ENCODE results near the gene MED16.
"Not testable (repeated sequence)": the region's sequence is repeated elsewhere in the genome, so short reads cannot be mapped to it uniquely, and the experiment has no call there.

The MED16 gene

DNA sequence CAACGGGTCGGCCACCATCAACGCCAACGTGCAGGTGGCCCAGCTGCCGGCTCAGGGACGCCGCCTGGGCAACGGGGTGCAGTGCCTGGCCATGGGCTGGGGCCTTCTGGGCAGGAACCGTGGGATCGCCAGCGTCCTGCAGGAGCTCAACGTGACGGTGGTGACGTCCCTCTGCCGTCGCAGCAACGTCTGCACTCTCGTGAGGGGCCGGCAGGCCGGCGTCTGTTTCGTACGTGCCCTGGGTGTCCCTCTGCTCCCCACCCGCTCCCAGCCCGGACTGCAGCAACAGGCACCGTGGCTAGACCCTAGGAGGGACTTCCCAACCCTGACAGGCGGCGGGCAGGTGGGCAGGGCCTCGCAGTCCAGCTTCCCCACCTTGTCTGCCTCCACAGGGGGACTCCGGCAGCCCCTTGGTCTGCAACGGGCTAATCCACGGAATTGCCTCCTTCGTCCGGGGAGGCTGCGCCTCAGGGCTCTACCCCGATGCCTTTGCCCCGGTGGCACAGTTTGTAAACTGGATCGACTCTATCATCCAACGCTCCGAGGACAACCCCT is 37.3 kb downstream of the MED16 start:
- DNase-seq = no peak
- Histone ChIP-seq H3K27me3 (ENCODE audit: insufficient read depth, low read depth, severe bottlenecking) (no peaks in the 10 kb centered on the region), H3K4me3 (ENCODE audit: low read depth, low read length) (no peak overlapping the region)

GRCh38 chr19:855142-855541 is 37.8 kb downstream of the MED16 start:
- H3K9me3 ChIP-seq (ENCODE audit: severe bottlenecking) = no peaks in the 10 kb centered on the region
- no peak for DNase-seq
- H3K36me3 ChIP-seq = no peaks in the 10 kb centered on the region
- H3K27me3 ChIP-seq (ENCODE audit: insufficient read depth, low read depth, severe bottlenecking) = no peaks in the 10 kb centered on the region
- TF ChIP-seq CTCF (IDR thresholded peaks at IDR 0.05; ENCODE audit: low read depth, low read length) = no peak
- no peak overlapping the region for H3K27ac ChIP-seq
- H3K4me3 ChIP-seq (ENCODE audit: low read depth, low read length) = no peak overlapping the region

More for the DNA sequence above, 37.3 kb downstream of the MED16 start:
- Histone ChIP-seq H3K9me3 (ENCODE audit: severe bottlenecking) (no peaks in the 10 kb centered on the region), H3K36me3 (no peaks in the 10 kb centered on the region), H3K27ac (no peak overlapping the region)
- TF ChIP-seq CTCF (IDR thresholded peaks at IDR 0.05; ENCODE audit: low read depth, low read length) = no peak

DNA sequence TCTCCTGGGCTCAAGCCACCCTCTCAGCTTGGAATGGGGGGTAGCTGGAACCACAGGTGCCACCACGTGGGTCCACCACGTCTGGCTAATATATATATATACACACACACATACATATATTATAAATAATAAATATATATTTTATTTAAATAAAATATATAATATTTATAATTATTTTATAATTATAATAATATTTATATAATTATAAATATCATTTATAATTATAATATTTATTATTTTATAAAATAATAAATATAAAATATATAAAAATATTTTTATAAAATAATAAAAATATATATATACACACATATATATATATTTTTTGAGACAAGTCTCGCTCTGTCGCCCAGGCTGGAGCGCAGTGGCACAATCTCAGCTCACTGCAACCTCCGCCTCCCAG is 38.4 kb downstream of the MED16 start:
- no peaks in the 10 kb centered on the region for H3K27me3 ChIP-seq (ENCODE audit: insufficient read depth, low read depth, severe bottlenecking)

GRCh38 chr19:853614-854220 is 39.3 kb downstream of the MED16 start:
- H3K27ac ChIP-seq; H3K4me3 ChIP-seq (ENCODE audit: low read depth, low read length); H3K36me3 ChIP-seq; H3K27me3 ChIP-seq (ENCODE audit: insufficient read depth, low read depth, severe bottlenecking); H3K9me3 ChIP-seq (ENCODE audit: severe bottlenecking); DNase-seq: not testable (repeated sequence)

More for the DNA sequence above, 38.4 kb downstream of the MED16 start:
- H3K36me3 ChIP-seq = no peaks in the 10 kb centered on the region
- H3K9me3 ChIP-seq (ENCODE audit: severe bottlenecking) = no peaks in the 10 kb centered on the region
- TF ChIP-seq CTCF (IDR thresholded peaks at IDR 0.05; ENCODE audit: low read depth, low read length) = no peak
- no peak overlapping the region for H3K27ac ChIP-seq
- no peak for DNase-seq
- H3K4me3 ChIP-seq (ENCODE audit: low read depth, low read length) = no peak overlapping the region

DNA sequence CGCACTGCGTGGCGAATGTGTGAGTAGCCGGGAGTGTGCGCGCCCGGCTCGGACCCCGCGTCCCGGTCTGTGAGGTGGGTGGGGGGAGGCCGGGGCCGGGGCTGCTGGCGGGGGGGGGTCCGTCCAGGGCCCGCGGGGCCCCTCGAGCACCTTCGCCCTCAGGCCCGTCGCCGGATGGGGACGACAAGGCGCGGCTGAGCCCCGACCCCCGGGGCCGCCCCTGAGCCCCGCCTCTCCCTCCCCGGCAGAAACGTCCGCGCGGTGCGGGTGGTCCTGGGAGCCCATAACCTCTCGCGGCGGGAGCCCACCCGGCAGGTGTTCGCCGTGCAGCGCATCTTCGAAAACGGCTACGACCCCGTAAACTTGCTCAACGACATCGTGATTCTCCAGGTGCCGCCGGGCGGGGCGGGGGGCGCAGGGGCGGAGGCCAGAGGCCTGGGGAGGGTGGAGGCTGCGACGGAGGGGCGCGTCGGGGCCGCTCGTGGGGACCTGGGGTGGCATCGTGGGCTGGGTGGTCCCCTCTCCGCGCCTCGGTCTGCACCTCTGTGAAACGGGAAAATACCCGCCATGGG is 39.9 kb downstream of the MED16 start:
- no peak overlapping the region for H3K27ac ChIP-seq
- H3K27me3 ChIP-seq (ENCODE audit: insufficient read depth, low read depth, severe bottlenecking) = no peaks in the 10 kb centered on the region
- no peak overlapping the region for H3K4me3 ChIP-seq (ENCODE audit: low read depth, low read length)
- DNase-seq = no peak
- no peaks in the 10 kb centered on the region for H3K36me3 ChIP-seq
- H3K9me3 ChIP-seq (ENCODE audit: severe bottlenecking) = no peaks in the 10 kb centered on the region
- TF ChIP-seq CTCF (IDR thresholded peaks at IDR 0.05; ENCODE audit: low read depth, low read length) = no peak

DNA sequence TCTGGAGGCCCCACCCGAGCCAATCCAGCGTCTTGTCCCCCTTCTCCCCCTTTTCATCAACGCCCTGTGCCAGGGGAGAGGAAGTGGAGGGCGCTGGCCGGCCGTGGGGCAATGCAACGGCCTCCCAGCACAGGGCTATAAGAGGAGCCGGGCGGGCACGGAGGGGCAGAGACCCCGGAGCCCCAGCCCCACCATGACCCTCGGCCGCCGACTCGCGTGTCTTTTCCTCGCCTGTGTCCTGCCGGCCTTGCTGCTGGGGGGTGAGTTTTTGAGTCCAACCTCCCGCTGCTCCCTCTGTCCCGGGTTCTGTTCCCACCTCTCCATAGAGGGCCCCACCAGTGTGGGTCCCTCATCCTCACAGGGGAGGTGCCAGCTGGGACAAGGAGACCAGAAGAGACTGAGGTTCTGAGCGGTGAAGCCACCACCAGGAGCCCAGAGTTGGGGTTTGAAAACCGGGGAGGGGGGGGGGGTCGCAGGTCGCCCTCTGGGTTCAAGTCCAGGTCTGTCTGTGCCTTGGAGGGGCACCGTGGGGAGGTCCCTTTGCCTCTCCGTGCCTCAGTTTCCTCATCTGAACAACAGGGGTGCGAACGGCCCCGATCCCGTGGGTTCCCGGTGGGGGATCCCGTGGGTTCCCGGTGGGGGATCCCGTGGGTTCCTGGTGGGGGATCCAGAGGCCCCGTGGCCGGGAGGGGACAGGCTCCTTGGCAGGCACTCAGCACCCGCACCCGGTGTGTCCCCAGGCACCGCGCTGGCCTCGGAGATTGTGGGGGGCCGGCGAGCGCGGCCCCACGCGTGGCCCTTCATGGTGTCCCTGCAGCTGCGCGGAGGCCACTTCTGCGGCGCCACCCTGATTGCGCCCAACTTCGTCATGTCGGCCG is 40.6 kb downstream of the MED16 start, which contains the start of gene ELANE:
Gene ELANE (plus strand): TSS at position 168 of the 878 bp plus-strand sequence. CDS start 26 bp downstream, at position 194.
- H3K27ac ChIP-seq = no peak within 1 kb of the TSS
- no peaks in the 10 kb centered on the region for H3K36me3 ChIP-seq
- no peaks in the 10 kb centered on the region for H3K9me3 ChIP-seq (ENCODE audit: severe bottlenecking)
- no peak for DNase-seq
- H3K4me3 ChIP-seq (ENCODE audit: low read depth, low read length) = no peak within 1 kb of the TSS
- no peak for TF ChIP-seq CTCF (IDR thresholded peaks at IDR 0.05; ENCODE audit: low read depth, low read length)
- H3K27me3 ChIP-seq (ENCODE audit: insufficient read depth, low read depth, severe bottlenecking) = no peaks in the 10 kb centered on the region

Data from WERI-Rb-1 (cell line).